Effector CD4-positive, alpha-beta T cell (primary cell): ENCODE measurements around the gene ARNT2.

Source experiments
- DNase-seq: peaks from one replicate; pipeline ENCODE4 v3.0.0-alpha.2; 2020

The ARNT2 gene

GRCh38 chr15:80559761-80560160 lies 155.6 kb downstream of the ARNT2 start:
- no peak for DNase-seq

- DNase-seq, result no peak
Measured at GRCh38 chr15:80560601-80561400, 156.6 kb downstream of the ARNT2 start.

- no peak for DNase-seq
Measured at GRCh38 chr15:80561500-80561899, 157.3 kb downstream of the ARNT2 start.

- DNase-seq, result no peak
Measured at GRCh38 chr15:80562033-80562432, 157.9 kb downstream of the ARNT2 start.

GRCh38 chr15:80562846-80563245 lies 158.7 kb downstream of the ARNT2 start:
- no peak for DNase-seq

GRCh38 chr15:80563372-80563997 lies 159.3 kb downstream of the ARNT2 start:
- DNase-seq, result no peak

GRCh38 chr15:80564056-80564455 lies 159.9 kb downstream of the ARNT2 start:
- DNase-seq, result no peak

GRCh38 chr15:80565398-80565797 lies 161.2 kb downstream of the ARNT2 start:
- DNase-seq, result no peak

GRCh38 chr15:80565988-80566387 lies 161.8 kb downstream of the ARNT2 start:
- no peak for DNase-seq

GRCh38 chr15:80567721-80568157 lies 163.6 kb downstream of the ARNT2 start:
- DNase-seq, result no peak

- DNase-seq, result no peak
Measured at GRCh38 chr15:80568298-80568697, 164.1 kb downstream of the ARNT2 start.

- no peak for DNase-seq
Measured at GRCh38 chr15:80568876-80569605, 164.9 kb downstream of the ARNT2 start.

GRCh38 chr15:80569656-80570055 lies 165.5 kb downstream of the ARNT2 start:
- DNase-seq, result no peak

GRCh38 chr15:80570553-80570952 lies 166.4 kb downstream of the ARNT2 start:
- no peak for DNase-seq

GRCh38 chr15:80572337-80572736 lies 168.2 kb downstream of the ARNT2 start:
- no peak for DNase-seq

- DNase-seq, result no peak
Measured at GRCh38 chr15:80573606-80574005, 169.4 kb downstream of the ARNT2 start.

- no peak for DNase-seq
Measured at GRCh38 chr15:80574590-80574989, 170.4 kb downstream of the ARNT2 start.

GRCh38 chr15:80576519-80577090 lies 172.4 kb downstream of the ARNT2 start:
- no peak for DNase-seq

- no peak for DNase-seq
Measured at GRCh38 chr15:80577552-80578205, 173.5 kb downstream of the ARNT2 start.

- no peak for DNase-seq
Measured at GRCh38 chr15:80578206-80578595, 174.0 kb downstream of the ARNT2 start.

GRCh38 chr15:80578871-80579270 lies 174.7 kb downstream of the ARNT2 start:
- DNase-seq, result no peak

GRCh38 chr15:80579611-80580010 lies 175.4 kb downstream of the ARNT2 start:
- DNase-seq, result no peak

- DNase-seq, result no peak
Measured at GRCh38 chr15:80580106-80580505, 175.9 kb downstream of the ARNT2 start.
